Parathyroid adenoma (tissue), 2 donors: ENCODE measurements around the gene FRMD4A.

Experiments used
- H2AFZ ChIP-seq: fragments of 300-600 bp; sonication (generic); one replicate; pipeline ENCODE4 v1.7.0; 2017; ENCODE audit warnings: antibody characterized with exemption, mild to moderate bottlenecking
- H3K27ac ChIP-seq: fragments of 300-600 bp; sonication (generic); one replicate; pipeline ENCODE4 v1.7.0; 2017
- H3K27me3 ChIP-seq: fragments of 300-600 bp; sonication (generic); one replicate; pipeline ENCODE4 v1.7.0; 2017; ENCODE audit warnings: low read length; ENCODE audit not compliant: control insufficient read depth, insufficient read depth
- H3K36me3 ChIP-seq: fragments of 300-600 bp; sonication (generic); one replicate; pipeline ENCODE4 v1.7.0; 2017; ENCODE audit warnings: low read length; ENCODE audit not compliant: control insufficient read depth, insufficient read depth
- H3K4me1 ChIP-seq: fragments of 300-600 bp; sonication (generic); one replicate; pipeline ENCODE4 v1.7.0; 2017; ENCODE audit warnings: control low read depth
- H3K4me2 ChIP-seq: fragments of 300-600 bp; sonication (generic); one replicate; pipeline ENCODE4 v1.7.0; 2017; ENCODE audit warnings: low read length
- H3K4me3 ChIP-seq: fragments of 300-600 bp; sonication (generic); one replicate; pipeline ENCODE4 v1.7.0; 2017; ENCODE audit warnings: low read depth, low read length
- H3K79me2 ChIP-seq: fragments of 300-600 bp; sonication (generic); one replicate; pipeline ENCODE4 v1.7.0; 2017; ENCODE audit warnings: control low read depth
- H3K9ac ChIP-seq: fragments of 300-600 bp; sonication (generic); one replicate; pipeline ENCODE4 v1.7.0; 2017; ENCODE audit warnings: mild to moderate bottlenecking
- H3K9me3 ChIP-seq: fragments of 300-600 bp; sonication (generic); one replicate; pipeline ENCODE4 v1.7.0; 2017; ENCODE audit warnings: low read length; ENCODE audit not compliant: control insufficient read depth
- CTCF ChIP-seq: fragments of 300-600 bp; sonication (generic); IDR thresholded peaks from one replicate; pipeline ENCODE4 v1.7.0; 2017; ENCODE audit warnings: antibody characterized with exemption, mild to moderate bottlenecking
- donor health status: primary hyperparathyroidism.

Gene FRMD4A

GRCh38 chr10:14358886-14359573, 28.3 kb upstream of the FRMD4A start:
- Histone ChIP-seq H3K27me3 (no peaks in the 10 kb centered on the region), H3K9me3 (no peaks in the 10 kb centered on the region), H3K4me1 (no peaks in the 10 kb centered on the region), H3K27ac (no peak overlapping the region), H3K36me3 (no peaks in the 10 kb centered on the region), H2AFZ (no peak overlapping the region), H3K9ac (no peak overlapping the region), H3K4me3 (no peak overlapping the region), H3K4me2 (no peak overlapping the region), H3K79me2 (no peaks in the 10 kb centered on the region)
- no peak for TF ChIP-seq CTCF

GRCh38 chr10:14356921-14357320, 26.2 kb upstream of the FRMD4A start:
- Histone ChIP-seq H3K27me3 (no peaks in the 10 kb centered on the region), H3K4me1 (no peaks in the 10 kb centered on the region), H3K79me2 (no peaks in the 10 kb centered on the region), H2AFZ (no peak overlapping the region), H3K4me3 (no peak overlapping the region), H3K36me3 (no peaks in the 10 kb centered on the region), H3K4me2 (no peak overlapping the region), H3K27ac (no peak overlapping the region), H3K9ac (no peak overlapping the region), H3K9me3 (no peaks in the 10 kb centered on the region)
- TF ChIP-seq CTCF, result no peak

- no peaks in the 10 kb centered on the region for H3K9me3 ChIP-seq
- no peak overlapping the region for H3K27ac ChIP-seq
- no peak overlapping the region for H3K9ac ChIP-seq
- TF ChIP-seq CTCF, result no peak
- no peaks in the 10 kb centered on the region for H3K4me1 ChIP-seq
- no peaks in the 10 kb centered on the region for H3K79me2 ChIP-seq
- no peaks in the 10 kb centered on the region for H3K27me3 ChIP-seq
- H2AFZ ChIP-seq, result no peak overlapping the region
- H3K4me3 ChIP-seq, result no peak overlapping the region
- no peak overlapping the region for H3K4me2 ChIP-seq
- H3K36me3 ChIP-seq, result no peaks in the 10 kb centered on the region
Observed at GRCh38 chr10:14355750-14356149, 25.0 kb upstream of the FRMD4A start.

GRCh38 chr10:14353291-14353913, 22.7 kb upstream of the FRMD4A start:
- Histone ChIP-seq H3K4me3 (no peak overlapping the region), H3K9ac (no peak overlapping the region), H3K36me3 (no peaks in the 10 kb centered on the region), H3K4me2 (no peak overlapping the region), H3K79me2 (no peaks in the 10 kb centered on the region), H2AFZ (no peak overlapping the region), H3K4me1 (no peaks in the 10 kb centered on the region), H3K9me3 (no peaks in the 10 kb centered on the region), H3K27me3 (no peaks in the 10 kb centered on the region), H3K27ac (no peak overlapping the region)
- TF ChIP-seq CTCF, result no peak

GRCh38 chr10:14350006-14350405, 19.3 kb upstream of the FRMD4A start:
- Histone ChIP-seq H3K4me3 (no peak overlapping the region), H3K79me2 (no peaks in the 10 kb centered on the region), H3K9me3 (no peaks in the 10 kb centered on the region), H3K36me3 (no peaks in the 10 kb centered on the region), H3K4me2 (no peak overlapping the region), H3K4me1 (no peaks in the 10 kb centered on the region), H3K27ac (no peak overlapping the region), H2AFZ (no peak overlapping the region), H3K27me3 (no peaks in the 10 kb centered on the region), H3K9ac (no peak overlapping the region)
- TF ChIP-seq CTCF, result no peak
